ENCODE data around the gene AXIN1.

- TF ChIP-seq CTCF (IDR thresholded peaks at IDR 0.05; ENCODE audit: low read length) (no peak), EZH2 (optimal IDR thresholded peaks at IDR 0.05; ENCODE audit: low read depth, low read length) (no peak), EZH2phosphoT487 (IDR thresholded peaks at IDR 0.05; ENCODE audit: low read length) (no peak)
Measured at GRCh38 chr16:389352-389751, 36.8 kb upstream of the AXIN1 start.
